ENCODE measurements around the gene NHS.

GRCh38 chrX:17414839-17415238, 39.8 kb downstream of the NHS start:
- TF ChIP-seq, protein P1, sequence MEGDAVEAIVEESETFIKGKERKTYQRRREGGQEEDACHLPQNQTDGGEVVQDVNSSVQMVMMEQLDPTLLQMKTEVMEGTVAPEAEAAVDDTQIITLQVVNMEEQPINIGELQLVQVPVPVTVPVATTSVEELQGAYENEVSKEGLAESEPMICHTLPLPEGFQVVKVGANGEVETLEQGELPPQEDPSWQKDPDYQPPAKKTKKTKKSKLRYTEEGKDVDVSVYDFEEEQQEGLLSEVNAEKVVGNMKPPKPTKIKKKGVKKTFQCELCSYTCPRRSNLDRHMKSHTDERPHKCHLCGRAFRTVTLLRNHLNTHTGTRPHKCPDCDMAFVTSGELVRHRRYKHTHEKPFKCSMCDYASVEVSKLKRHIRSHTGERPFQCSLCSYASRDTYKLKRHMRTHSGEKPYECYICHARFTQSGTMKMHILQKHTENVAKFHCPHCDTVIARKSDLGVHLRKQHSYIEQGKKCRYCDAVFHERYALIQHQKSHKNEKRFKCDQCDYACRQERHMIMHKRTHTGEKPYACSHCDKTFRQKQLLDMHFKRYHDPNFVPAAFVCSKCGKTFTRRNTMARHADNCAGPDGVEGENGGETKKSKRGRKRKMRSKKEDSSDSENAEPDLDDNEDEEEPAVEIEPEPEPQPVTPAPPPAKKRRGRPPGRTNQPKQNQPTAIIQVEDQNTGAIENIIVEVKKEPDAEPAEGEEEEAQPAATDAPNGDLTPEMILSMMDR (IDR thresholded peaks at IDR 0.05 in 4 of 5, conservative IDR thresholded peaks at IDR 0.05 in 1 of 5) = no peak
- no peak for TF ChIP-seq POLR2A (IDR thresholded peaks at IDR 0.05)
